Tibial nerve (tissue), 4 donors: ENCODE data around the gene LBHD1. TPM values are rescaled to one million over a fixed set of nuclear protein-coding genes. Genes with fewer than 3 reads are reported as not detected.

Source experiments
- DNase-seq, 2 donors: peaks; one replicate each; pipeline ENCODE4 v3.0.0-alpha.2; 2019; ENCODE audit warnings: low spot score in 2 of 2
- H3K27ac ChIP-seq, 4 donors: fragments of 200-600 bp; sonication (generic) in 3 of 4; one replicate each; pipeline ENCODE4 v1.5.1; 2017 to 2019; ENCODE audit warnings: mild to moderate bottlenecking in 1 of 4
- H3K27me3 ChIP-seq, 2 donors: fragments of 200-600 bp; sonication (generic) in 1 of 2; one replicate each; pipeline versions ENCODE4 v1.5.1 to v1.6.0; 2017 to 2019
- H3K36me3 ChIP-seq, 3 donors: fragments of 200-600 bp; sonication (generic); one replicate each; pipeline ENCODE4 v1.5.1; 2018 to 2019
- H3K4me1 ChIP-seq, 4 donors: fragments of 200-600 bp; sonication (generic) in 3 of 4; one replicate each; pipeline ENCODE4 v1.5.1; 2017 to 2019
- H3K4me3 ChIP-seq, 4 donors: fragments of 200-600 bp; sonication (generic) in 3 of 4; one replicate each; pipeline ENCODE4 v1.5.1; 2017 to 2019; ENCODE audit warnings: mild to moderate bottlenecking in 1 of 4, moderate library complexity in 1 of 4
- H3K9me3 ChIP-seq, 4 donors: fragments of 200-600 bp; sonication (generic) in 3 of 4; one replicate each; pipeline ENCODE4 v1.5.1; 2017 to 2019
- CTCF ChIP-seq, 5 experiments: fragments of 200-600 bp in 3 of 5; fragments of 450-650 bp in 2 of 5; sonication (generic) in 3 of 5; IDR thresholded peaks; one replicate each; pipeline ENCODE4 v1.5.1; 2016 to 2019; ENCODE audit warnings: antibody characterized with exemption in 5 of 5, mild to moderate bottlenecking in 3 of 5, moderate library complexity in 2 of 5
- EP300 ChIP-seq, 2 donors: sonication (generic); formaldehyde crosslinking; IDR thresholded peaks; one replicate each; pipeline ENCODE4 v1.6.1; 2017; ENCODE audit warnings: antibody characterized with exemption in 2 of 2, mild to moderate bottlenecking in 1 of 2
- POLR2A ChIP-seq, 2 donors: fragments of 450-650 bp; IDR thresholded peaks; one replicate each; pipeline ENCODE4 v1.6.1; 2017; ENCODE audit warnings: antibody characterized with exemption in 2 of 2, mild to moderate bottlenecking in 2 of 2, moderate library complexity in 2 of 2
- WGBS, 2 donors: methylation state at CpG; one replicate each; pipeline ENCODE4 v1.1.5; 2018; 5-methylcytosine and 5-hydroxymethylcytosine counted together
- total RNA-seq, 4 donors: library from RNA; depleted of rRNA; stranded (reverse); fragments of >200 nt; gene quantifications; one replicate each; pipeline ENCODE4 v1.1.0, GENCODE V29; 2016

LBHD1 gene
- total RNA-seq, 4 donors from 2014 or later: 3.9 to 11.1 (median 5.4) TPM

GRCh38 chr11:62665075-62665598, 6.9 kb downstream of the LBHD1 start, which contains the start of the genes C11orf98 and CSKMT:
TSS of gene C11orf98 (minus strand) at chr11:62665210. CDS start at chr11:62665169, 41 bp downstream.
TSS of gene CSKMT (plus strand) at chr11:62665312. CDS start at chr11:62665880, 568 bp downstream.
- no peaks in the 10 kb centered on the region for H3K27me3 ChIP-seq

GRCh38 chr11:62664405-62665074, 7.5 kb downstream of the LBHD1 start:
- Histone ChIP-seq H3K4me1 (peaks cover 0 to 41% (median 24%) of the 10 kb centered on the region in 4 donors), H3K27ac (peak overlapping the region; percentile 53 to 93 (median 92)), H3K36me3 (peaks cover 0 to 36% (median 0%) of the 10 kb centered on the region in 3 donors), H3K4me3 (peak overlapping the region; percentile 60 to 94 (median 75)), H3K9me3 (no peaks in the 10 kb centered on the region), H3K27me3 (no peaks in the 10 kb centered on the region)
- no peak for TF ChIP-seq POLR2A (IDR thresholded peaks at IDR 0.05)
- no peak for TF ChIP-seq EP300 (IDR thresholded peaks at IDR 0.05)
- no peak for TF ChIP-seq CTCF (IDR thresholded peaks at IDR 0.05)
- no peak for DNase-seq
- 2 to 4% methylated on average over 23 to 25 of the region's 36 CpGs for WGBS, 2 donors

More at GRCh38 chr11:62665075-62665598, 6.9 kb downstream of the LBHD1 start, which contains the start of the genes C11orf98 and CSKMT:
- Histone ChIP-seq H3K4me3 (peak within 1 kb of the TSS; percentile 60 to 94 (median 75)), H3K36me3 (peaks cover 0 to 36% (median 0%) of the 10 kb centered on the region in 3 donors), H3K4me1 (peaks cover 0 to 47% (median 24%) of the 10 kb centered on the region in 4 donors), H3K27ac (peak within 1 kb of the TSS; percentile 53 to 93 (median 92)), H3K9me3 (no peaks in the 10 kb centered on the region)
- TF ChIP-seq POLR2A (IDR thresholded peaks at IDR 0.05) (peak; percentile 97 to 98), EP300 (IDR thresholded peaks at IDR 0.05) (peak in 1 of 2 donors; percentile 100), CTCF (IDR thresholded peaks at IDR 0.05) (peak in 1 of 5 experiments; percentile 29)
- WGBS, 2 donors: 0 to 1% methylated on average over 28 to 38 of the region's 47 CpGs
- DNase-seq: peak; percentile 91 to 94

- peaks cover 0 to 4% (median 0%) of the 10 kb centered on the region in 3 donors for H3K36me3 ChIP-seq
- WGBS, 2 donors: 62 to 66% methylated on average over 5 of the region's 5 CpGs
- TF ChIP-seq CTCF (IDR thresholded peaks at IDR 0.05) (no peak), EP300 (IDR thresholded peaks at IDR 0.05) (no peak), POLR2A (IDR thresholded peaks at IDR 0.05) (no peak)
- peaks cover 0 to 8% (median 6%) of the 10 kb centered on the region in 4 donors for H3K4me1 ChIP-seq
- DNase-seq: no peak
- H3K27ac ChIP-seq: no peak overlapping the region
- H3K27me3 ChIP-seq: no peaks in the 10 kb centered on the region
- no peak overlapping the region for H3K4me3 ChIP-seq
- no peaks in the 10 kb centered on the region for H3K9me3 ChIP-seq
Observed at GRCh38 chr11:62656796-62657429, 15.2 kb downstream of the LBHD1 start.

GRCh38 chr11:62654297-62654696, 17.8 kb downstream of the LBHD1 start:
- TF ChIP-seq CTCF (IDR thresholded peaks at IDR 0.05) (no peak), POLR2A (IDR thresholded peaks at IDR 0.05) (no peak), EP300 (IDR thresholded peaks at IDR 0.05) (no peak)
- Histone ChIP-seq H3K27me3 (no peaks in the 10 kb centered on the region), H3K9me3 (no peaks in the 10 kb centered on the region), H3K4me3 (no peak overlapping the region), H3K27ac (no peak overlapping the region), H3K36me3 (peaks cover 0 to 12% (median 0%) of the 10 kb centered on the region in 3 donors), H3K4me1 (peaks cover 0 to 19% (median 13%) of the 10 kb centered on the region in 4 donors)
- no peak for DNase-seq
- WGBS, 2 donors: 86 to 91% methylated on average over 11 of the region's 11 CpGs
